Measurements from ENCODE around the gene TEX28. TPM values are rescaled to one million over a fixed set of nuclear protein-coding genes. Genes with fewer than 3 reads are reported as not detected.
"Not testable (repeated sequence)": the region's sequence is repeated elsewhere in the genome, so short reads cannot be mapped to it uniquely, and the experiment has no call there.

Gene TEX28
- total RNA-seq (2012; rRNA removed): not detected in 2 replicates

DNA sequence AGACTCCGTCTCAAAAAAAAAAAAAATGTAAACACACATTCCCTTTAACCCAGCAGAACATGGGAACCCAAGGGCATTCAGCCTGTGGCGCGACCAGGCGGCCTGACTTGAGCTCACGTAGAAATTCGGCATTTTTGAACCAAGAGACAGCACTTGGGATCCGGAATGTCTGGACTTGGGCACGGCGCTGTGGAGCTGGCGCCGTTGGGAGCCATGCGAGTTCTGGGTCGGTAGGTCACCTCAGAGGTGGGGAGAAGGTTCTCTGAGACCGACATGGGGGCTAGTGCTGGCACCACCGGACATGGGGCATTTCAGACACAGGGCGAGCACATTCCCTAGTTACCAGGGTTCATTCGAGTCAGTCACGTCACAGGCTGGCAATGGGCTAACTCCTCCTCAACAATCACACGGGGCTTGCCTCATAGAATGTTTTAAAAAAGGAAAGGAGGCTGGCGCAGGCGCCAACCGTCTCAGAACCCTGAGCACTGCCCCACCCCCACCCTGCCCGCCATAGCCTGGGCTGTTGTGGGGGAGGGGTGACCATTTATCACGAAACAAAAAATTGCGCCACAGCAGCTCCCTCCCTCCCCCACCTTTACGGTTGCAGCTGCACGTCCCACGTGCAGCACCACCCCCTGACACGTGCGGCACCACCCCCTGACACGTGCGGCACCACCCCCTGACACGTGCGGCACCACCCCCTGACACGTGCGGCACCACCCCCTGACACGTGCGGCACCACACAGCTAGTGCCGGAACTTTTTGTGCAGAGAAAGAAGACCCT is at the start of gene TEX28:
Gene TEX28, minus strand, starts transcription at position 334 of the 784 bp plus-strand sequence. CDS start 3,007 bp downstream, outside the sequence.
- no peaks in the 10 kb centered on the region for H3K36me3 ChIP-seq (ENCODE audit: insufficient read depth, low read length)
- no peaks in the 10 kb centered on the region for H3K4me1 ChIP-seq (ENCODE audit: control insufficient read depth, insufficient read depth, low read length)
- no peaks in the 10 kb centered on the region for H3K27me3 ChIP-seq (ENCODE audit: control insufficient read depth, insufficient read depth, low read length)
- H3K9ac ChIP-seq (ENCODE audit: low read depth, low read length): no peak within 1 kb of the TSS
- no peak within 1 kb of the TSS for H3K4me3 ChIP-seq (ENCODE audit: low read length)
- H3K9me3 ChIP-seq (replicated peaks; ENCODE audit: low read length): no peaks in the 10 kb centered on the region
- H3K4me2 ChIP-seq (ENCODE audit: low read length): no peak within 1 kb of the TSS

- H3K9ac ChIP-seq (ENCODE audit: low read depth, low read length); H3K4me2 ChIP-seq (ENCODE audit: low read length); H3K4me3 ChIP-seq (ENCODE audit: low read length); H3K27me3 ChIP-seq (ENCODE audit: control insufficient read depth, insufficient read depth, low read length); H3K4me1 ChIP-seq (ENCODE audit: control insufficient read depth, insufficient read depth, low read length); H3K9me3 ChIP-seq (replicated peaks; ENCODE audit: low read length); H3K36me3 ChIP-seq (ENCODE audit: insufficient read depth, low read length): not testable (repeated sequence)
Measured at GRCh38 chrX:154343620-154344019, 48.7 kb upstream of the TEX28 start.

DNA sequence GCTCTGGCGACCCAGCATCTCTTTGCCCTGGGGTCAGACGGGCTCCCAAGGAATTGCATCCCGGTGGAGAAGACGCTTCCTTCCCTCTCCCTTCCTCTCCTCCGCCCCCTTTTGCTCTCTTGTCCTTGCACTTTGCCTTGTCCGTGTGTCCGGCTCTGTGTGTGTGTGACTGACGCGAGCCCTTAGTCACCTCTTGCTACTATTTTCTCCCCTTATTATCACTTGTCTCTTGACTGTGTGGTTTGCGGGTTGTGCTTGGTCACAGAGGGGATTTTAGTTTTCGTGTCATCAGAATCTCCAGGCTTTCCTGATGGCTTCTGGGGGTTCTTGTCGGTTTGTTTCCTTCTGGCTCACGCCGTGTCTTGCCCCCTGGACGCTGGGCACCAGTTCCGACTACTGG is 48.1 kb upstream of the TEX28 start:
- not testable (repeated sequence) for H3K36me3 ChIP-seq (ENCODE audit: insufficient read depth, low read length); H3K9ac ChIP-seq (ENCODE audit: low read depth, low read length); H3K4me1 ChIP-seq (ENCODE audit: control insufficient read depth, insufficient read depth, low read length); H3K4me2 ChIP-seq (ENCODE audit: low read length); H3K4me3 ChIP-seq (ENCODE audit: low read length); H3K9me3 ChIP-seq (replicated peaks; ENCODE audit: low read length); H3K27me3 ChIP-seq (ENCODE audit: control insufficient read depth, insufficient read depth, low read length)

DNA sequence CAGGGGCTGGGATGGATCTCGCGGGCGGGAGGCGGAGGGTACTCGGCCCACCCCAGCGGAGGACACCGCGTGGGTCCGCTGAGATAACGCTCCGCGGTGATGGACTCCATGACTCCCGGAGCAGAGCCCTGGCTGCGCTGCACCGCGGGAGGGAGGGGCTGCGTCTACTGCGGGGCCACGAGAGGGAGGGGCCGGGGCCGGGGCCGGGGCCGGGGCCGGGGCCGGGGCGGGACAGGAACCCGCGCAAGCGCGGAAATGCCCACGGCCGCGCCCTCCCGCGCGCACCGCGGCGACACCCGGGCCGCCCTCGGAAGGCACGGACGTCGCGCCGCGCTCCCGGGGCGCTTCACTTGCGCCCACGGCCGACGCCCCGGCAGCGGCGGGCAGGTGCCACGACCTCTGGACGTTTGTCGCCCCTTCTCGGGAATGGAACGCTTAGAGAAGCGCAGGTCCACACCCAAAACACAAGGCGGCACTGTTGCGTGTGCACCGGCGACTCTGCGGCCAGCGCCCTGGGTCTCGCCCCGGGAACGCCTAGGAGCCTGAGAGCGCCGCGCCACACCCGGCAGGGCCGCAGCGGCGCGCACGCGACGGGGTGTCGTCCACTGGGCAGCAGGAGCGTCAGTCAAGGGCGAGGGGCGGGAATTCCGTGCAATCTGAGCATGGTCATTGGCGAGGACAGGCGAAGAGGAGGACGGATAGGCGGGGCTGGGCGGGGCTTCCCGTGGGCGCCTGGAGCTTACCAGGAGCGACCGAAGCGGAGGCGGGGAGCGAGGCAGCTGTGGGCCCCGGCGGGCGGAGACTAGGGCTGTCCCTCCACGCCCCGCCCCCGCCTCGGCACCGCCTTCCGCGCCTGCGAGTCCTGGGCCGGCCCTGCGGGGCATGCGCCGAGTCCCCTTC is 46.7 kb upstream of the TEX28 start:
- not testable (repeated sequence) for H3K4me2 ChIP-seq (ENCODE audit: low read length); H3K9me3 ChIP-seq (replicated peaks; ENCODE audit: low read length); H3K4me1 ChIP-seq (ENCODE audit: control insufficient read depth, insufficient read depth, low read length); H3K9ac ChIP-seq (ENCODE audit: low read depth, low read length); H3K4me3 ChIP-seq (ENCODE audit: low read length); H3K36me3 ChIP-seq (ENCODE audit: insufficient read depth, low read length); H3K27me3 ChIP-seq (ENCODE audit: control insufficient read depth, insufficient read depth, low read length)

- H3K4me3 ChIP-seq (ENCODE audit: low read length): no peak overlapping the region
- no peaks in the 10 kb centered on the region for H3K9me3 ChIP-seq (replicated peaks; ENCODE audit: low read length)
- H3K36me3 ChIP-seq (ENCODE audit: insufficient read depth, low read length): no peaks in the 10 kb centered on the region
- no peak overlapping the region for H3K9ac ChIP-seq (ENCODE audit: low read depth, low read length)
- H3K27me3 ChIP-seq (ENCODE audit: control insufficient read depth, insufficient read depth, low read length): peaks cover 24% of the 10 kb centered on the region
- no peaks in the 10 kb centered on the region for H3K4me1 ChIP-seq (ENCODE audit: control insufficient read depth, insufficient read depth, low read length)
- H3K4me2 ChIP-seq (ENCODE audit: low read length): no peak overlapping the region
Measured at GRCh38 chrX:154334496-154334895, 39.6 kb upstream of the TEX28 start.

- no peak overlapping the region for H3K4me3 ChIP-seq (ENCODE audit: low read length)
- peaks cover 31% of the 10 kb centered on the region for H3K27me3 ChIP-seq (ENCODE audit: control insufficient read depth, insufficient read depth, low read length)
- H3K4me1 ChIP-seq (ENCODE audit: control insufficient read depth, insufficient read depth, low read length): no peaks in the 10 kb centered on the region
- H3K9me3 ChIP-seq (replicated peaks; ENCODE audit: low read length): no peaks in the 10 kb centered on the region
- H3K36me3 ChIP-seq (ENCODE audit: insufficient read depth, low read length): no peaks in the 10 kb centered on the region
- H3K9ac ChIP-seq (ENCODE audit: low read depth, low read length): no peak overlapping the region
- H3K4me2 ChIP-seq (ENCODE audit: low read length): no peak overlapping the region
Measured at GRCh38 chrX:154333837-154334271, 38.9 kb upstream of the TEX28 start.

DNA sequence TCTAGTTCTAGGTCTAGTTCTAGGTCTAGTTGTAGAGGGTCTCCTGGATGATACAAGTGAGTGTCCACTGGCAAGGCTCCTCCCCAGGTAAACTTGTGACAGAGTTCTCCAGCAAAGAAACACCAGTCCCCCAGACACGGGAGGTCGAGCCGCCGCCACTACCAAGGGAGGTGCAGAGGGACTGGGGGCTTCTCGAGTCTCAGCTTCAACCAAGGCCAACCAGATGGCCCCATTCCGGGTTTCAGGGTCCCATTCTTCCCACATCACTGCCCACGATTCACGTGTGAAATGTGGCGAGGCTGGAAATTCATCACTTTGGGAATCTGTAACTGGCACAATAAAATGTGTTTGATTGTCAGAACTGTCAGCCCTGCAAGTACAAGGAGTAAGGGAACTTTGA is 38.2 kb upstream of the TEX28 start:
- H3K36me3 ChIP-seq (ENCODE audit: insufficient read depth, low read length): no peaks in the 10 kb centered on the region
- no peak overlapping the region for H3K4me2 ChIP-seq (ENCODE audit: low read length)
- H3K4me3 ChIP-seq (ENCODE audit: low read length): no peak overlapping the region
- H3K4me1 ChIP-seq (ENCODE audit: control insufficient read depth, insufficient read depth, low read length): no peaks in the 10 kb centered on the region
- no peak overlapping the region for H3K9ac ChIP-seq (ENCODE audit: low read depth, low read length)
- H3K27me3 ChIP-seq (ENCODE audit: control insufficient read depth, insufficient read depth, low read length): peaks cover 35% of the 10 kb centered on the region
- no peaks in the 10 kb centered on the region for H3K9me3 ChIP-seq (replicated peaks; ENCODE audit: low read length)

DNA sequence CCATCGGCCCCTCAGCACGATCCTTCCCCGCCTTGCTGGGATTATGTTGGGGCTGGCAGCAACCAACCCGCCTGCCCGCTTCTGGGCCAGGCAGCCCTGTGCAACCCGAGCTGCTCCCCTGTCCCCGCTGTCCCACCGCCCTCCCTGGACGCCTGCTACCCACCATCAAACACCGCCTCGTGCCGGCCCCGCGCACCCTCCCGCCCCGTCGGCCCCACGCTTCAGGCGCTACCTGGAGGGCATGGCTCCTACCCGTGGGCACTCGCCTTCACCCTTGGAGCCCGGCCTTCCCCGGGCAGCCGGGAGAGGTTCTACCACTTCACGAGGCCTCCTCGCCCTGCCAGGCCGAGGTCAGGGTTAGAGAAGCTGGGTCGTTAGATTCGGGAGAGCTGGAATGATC is 37.6 kb upstream of the TEX28 start:
- Histone ChIP-seq H3K9ac (ENCODE audit: low read depth, low read length) (no peak overlapping the region), H3K4me1 (ENCODE audit: control insufficient read depth, insufficient read depth, low read length) (no peaks in the 10 kb centered on the region), H3K4me3 (ENCODE audit: low read length) (no peak overlapping the region), H3K4me2 (ENCODE audit: low read length) (no peak overlapping the region), H3K9me3 (replicated peaks; ENCODE audit: low read length) (no peaks in the 10 kb centered on the region), H3K36me3 (ENCODE audit: insufficient read depth, low read length) (no peaks in the 10 kb centered on the region), H3K27me3 (ENCODE audit: control insufficient read depth, insufficient read depth, low read length) (peaks cover 38% of the 10 kb centered on the region)

GRCh38 chrX:154329294-154329693 is 34.4 kb upstream of the TEX28 start:
- Histone ChIP-seq H3K9ac (ENCODE audit: low read depth, low read length) (no peak overlapping the region), H3K4me3 (ENCODE audit: low read length) (no peak overlapping the region), H3K36me3 (ENCODE audit: insufficient read depth, low read length) (no peaks in the 10 kb centered on the region), H3K4me2 (ENCODE audit: low read length) (no peak overlapping the region), H3K27me3 (ENCODE audit: control insufficient read depth, insufficient read depth, low read length) (peaks cover 67% of the 10 kb centered on the region), H3K9me3 (replicated peaks; ENCODE audit: low read length) (no peaks in the 10 kb centered on the region), H3K4me1 (ENCODE audit: control insufficient read depth, insufficient read depth, low read length) (no peaks in the 10 kb centered on the region)

GRCh38 chrX:154328646-154329045 is 33.7 kb upstream of the TEX28 start:
- no peaks in the 10 kb centered on the region for H3K36me3 ChIP-seq (ENCODE audit: insufficient read depth, low read length)
- no peak overlapping the region for H3K4me2 ChIP-seq (ENCODE audit: low read length)
- H3K9me3 ChIP-seq (replicated peaks; ENCODE audit: low read length): no peaks in the 10 kb centered on the region
- no peaks in the 10 kb centered on the region for H3K4me1 ChIP-seq (ENCODE audit: control insufficient read depth, insufficient read depth, low read length)
- no peak overlapping the region for H3K4me3 ChIP-seq (ENCODE audit: low read length)
- peaks cover 70% of the 10 kb centered on the region for H3K27me3 ChIP-seq (ENCODE audit: control insufficient read depth, insufficient read depth, low read length)
- H3K9ac ChIP-seq (ENCODE audit: low read depth, low read length): no peak overlapping the region

GRCh38 chrX:154327038-154327820 is 32.3 kb upstream of the TEX28 start:
- H3K4me3 ChIP-seq (ENCODE audit: low read length): no peak overlapping the region
- H3K4me2 ChIP-seq (ENCODE audit: low read length): no peak overlapping the region
- H3K4me1 ChIP-seq (ENCODE audit: control insufficient read depth, insufficient read depth, low read length): no peaks in the 10 kb centered on the region
- H3K27me3 ChIP-seq (ENCODE audit: control insufficient read depth, insufficient read depth, low read length): peaks cover 76% of the 10 kb centered on the region
- H3K9ac ChIP-seq (ENCODE audit: low read depth, low read length): no peak overlapping the region
- H3K9me3 ChIP-seq (replicated peaks; ENCODE audit: low read length): no peaks in the 10 kb centered on the region
- no peaks in the 10 kb centered on the region for H3K36me3 ChIP-seq (ENCODE audit: insufficient read depth, low read length)
